GM10248 (cell line): Measurements from ENCODE around the gene DAAM1.

Experiments used
- CTCF ChIA-PET: fragments of 300-600 bp; sonication (Branson Sonifier 250); formaldehyde crosslinking; extraction: SDS; loops from one replicate; lab custom pipeline; 2021; ENCODE audit warnings: antibody characterized with exemption; lab: Yijun Ruan, JAX
- POLR2A ChIA-PET: fragments of 350-650 bp; sonication (Branson Sonifier 250); formaldehyde crosslinking; extraction: SDS; loops from one replicate; lab custom pipeline; 2020; ENCODE audit warnings: antibody characterized with exemption; lab: Yijun Ruan, JAX
- DNase-seq: peaks from one replicate; pipeline ENCODE4 v3.0.0; 2012; ENCODE audit errors: extremely low spot score
- TF ChIP-seq, protein P1 (sequence below): IDR thresholded peaks from 2 replicates; pipeline ENCODE4 v1.5.1; 2012; ENCODE audit warnings: mild to moderate bottlenecking, low read depth; ENCODE audit errors: extremely low read depth, missing control alignments, control extremely low read depth

DAAM1 gene

DNA sequence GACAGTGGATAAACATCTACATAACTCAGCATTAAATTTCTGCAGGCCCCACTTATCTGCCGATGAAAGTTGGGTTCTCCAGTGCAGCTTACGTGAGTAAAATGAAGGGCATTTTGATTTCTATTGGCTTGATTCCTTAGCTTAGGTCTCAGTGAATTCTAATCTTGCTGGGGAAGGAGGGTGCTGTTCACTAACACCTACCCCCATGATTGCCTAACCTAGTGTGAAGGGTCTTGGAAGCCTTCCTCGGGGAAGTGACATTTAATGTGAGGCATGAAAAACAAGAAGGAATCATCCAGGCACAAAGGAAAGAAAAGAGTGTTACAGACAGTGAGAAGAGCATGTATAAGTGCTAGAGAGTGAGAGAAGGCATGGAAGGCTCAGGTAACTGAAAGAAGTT is 81.0 kb downstream of the DAAM1 start:
- no peak for DNase-seq
- TF ChIP-seq, protein P1, sequence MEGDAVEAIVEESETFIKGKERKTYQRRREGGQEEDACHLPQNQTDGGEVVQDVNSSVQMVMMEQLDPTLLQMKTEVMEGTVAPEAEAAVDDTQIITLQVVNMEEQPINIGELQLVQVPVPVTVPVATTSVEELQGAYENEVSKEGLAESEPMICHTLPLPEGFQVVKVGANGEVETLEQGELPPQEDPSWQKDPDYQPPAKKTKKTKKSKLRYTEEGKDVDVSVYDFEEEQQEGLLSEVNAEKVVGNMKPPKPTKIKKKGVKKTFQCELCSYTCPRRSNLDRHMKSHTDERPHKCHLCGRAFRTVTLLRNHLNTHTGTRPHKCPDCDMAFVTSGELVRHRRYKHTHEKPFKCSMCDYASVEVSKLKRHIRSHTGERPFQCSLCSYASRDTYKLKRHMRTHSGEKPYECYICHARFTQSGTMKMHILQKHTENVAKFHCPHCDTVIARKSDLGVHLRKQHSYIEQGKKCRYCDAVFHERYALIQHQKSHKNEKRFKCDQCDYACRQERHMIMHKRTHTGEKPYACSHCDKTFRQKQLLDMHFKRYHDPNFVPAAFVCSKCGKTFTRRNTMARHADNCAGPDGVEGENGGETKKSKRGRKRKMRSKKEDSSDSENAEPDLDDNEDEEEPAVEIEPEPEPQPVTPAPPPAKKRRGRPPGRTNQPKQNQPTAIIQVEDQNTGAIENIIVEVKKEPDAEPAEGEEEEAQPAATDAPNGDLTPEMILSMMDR = no peak
- CTCF ChIA-PET = interaction anchor here (1.6 kb wide), 1 partner anchor 56 kb away, joined by 4 read pairs; no protein-coding TSS in a partner anchor
- POLR2A ChIA-PET = no interaction called here

DNA sequence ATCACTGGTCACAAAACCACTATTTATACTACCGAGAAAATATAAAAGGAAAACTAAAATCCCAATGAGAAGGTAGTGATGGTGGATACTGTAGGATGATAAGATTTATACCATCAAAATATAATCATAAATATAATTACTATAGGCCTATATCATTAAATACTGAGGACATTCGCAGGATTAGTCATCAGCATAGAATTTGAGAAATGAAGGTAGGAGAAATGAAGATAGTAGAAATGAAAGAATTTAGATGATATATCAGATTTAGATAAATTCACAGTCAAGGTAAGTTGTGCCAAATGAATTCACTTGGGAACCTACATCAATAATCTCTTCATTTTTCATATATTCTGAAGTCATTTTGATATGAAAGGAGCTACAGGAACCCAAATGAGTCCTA is 82.8 kb downstream of the DAAM1 start:
- ChIA-PET POLR2A (no interaction called here), CTCF (interaction anchor here (1.0 to 1.4 kb wide), 3 partner anchors 23 to 95 kb away, joined by 3 read pairs; no protein-coding TSS in a partner anchor)
- TF ChIP-seq, protein P1 = no peak
- DNase-seq = no peak

DNA sequence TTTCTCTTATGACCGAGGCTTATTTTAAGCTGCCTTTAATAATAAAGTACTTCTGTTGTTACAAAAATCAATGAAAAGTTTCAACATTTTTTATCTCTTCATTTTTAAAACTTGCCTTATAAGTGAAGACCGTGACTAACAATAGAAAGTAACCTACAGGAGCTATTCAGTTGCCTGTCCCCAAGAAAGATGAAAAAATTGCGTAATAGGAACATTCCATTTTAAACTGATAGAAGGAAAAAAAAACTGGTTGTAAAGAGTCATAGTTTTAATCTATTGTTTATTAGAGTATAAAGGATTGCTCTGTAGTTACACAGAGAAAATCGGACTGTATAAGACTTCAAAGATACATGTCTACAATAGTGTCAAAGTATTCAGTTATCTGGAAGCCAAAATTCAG is 83.3 kb downstream of the DAAM1 start:
- CTCF ChIA-PET = interaction anchor here (1.0 to 1.1 kb wide), 2 partner anchors 22 to 35 kb away, joined by 3 read pairs; no protein-coding TSS in a partner anchor
- POLR2A ChIA-PET = no interaction called here
- TF ChIP-seq, protein P1 = no peak
- DNase-seq = no peak

DNA sequence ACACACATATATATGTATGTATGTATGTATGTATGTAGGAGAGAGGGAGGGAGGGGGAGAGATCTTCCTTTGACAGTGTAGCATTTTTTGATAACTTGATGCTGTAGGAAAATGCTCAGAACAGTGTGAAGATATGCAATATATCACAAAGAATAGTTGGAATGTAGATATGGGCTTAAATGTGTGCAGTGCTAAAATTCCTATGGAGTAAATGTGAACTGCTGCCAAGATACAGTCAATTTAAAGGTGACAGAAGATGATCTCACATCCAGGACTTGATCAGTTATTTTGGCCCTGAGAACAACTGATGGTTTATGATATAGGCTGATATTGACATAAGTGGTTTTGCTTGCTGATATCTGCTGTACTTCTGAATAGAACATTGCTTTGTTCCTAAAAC is 84.2 kb downstream of the DAAM1 start:
- no peak for DNase-seq
- ChIA-PET POLR2A (no interaction called here), CTCF (interaction anchor here (0.9 to 1.3 kb wide), 2 partner anchors 30 to 34 kb away, joined by 3 read pairs; no protein-coding TSS in a partner anchor)
- TF ChIP-seq, protein P1 = no peak

DNA sequence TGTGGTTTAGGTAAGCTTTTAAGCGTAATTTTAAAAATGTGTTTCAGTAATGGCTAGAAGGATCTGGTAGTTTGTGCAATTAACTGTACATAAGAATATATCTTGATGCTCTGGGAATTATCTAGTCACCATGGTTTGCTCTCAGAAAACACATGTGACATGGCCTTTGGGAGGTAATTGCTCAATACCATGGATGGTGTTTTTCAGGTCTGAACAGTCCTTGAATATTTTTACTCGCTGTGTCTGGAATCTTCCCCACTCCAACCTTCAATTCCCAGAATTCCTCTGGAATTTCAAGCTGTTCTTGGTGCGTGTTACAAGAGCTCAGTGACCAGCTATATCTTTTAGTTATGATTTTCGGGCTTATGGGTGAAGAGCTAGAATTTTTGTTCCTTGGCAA is 85.3 kb downstream of the DAAM1 start:
- TF ChIP-seq, protein P1 = no peak
- ChIA-PET CTCF (interaction anchor here (1.3 to 1.5 kb wide), 2 partner anchors 31 to 62 kb away, joined by 3 read pairs; no protein-coding TSS in a partner anchor), POLR2A (no interaction called here)
- DNase-seq = no peak

DNA sequence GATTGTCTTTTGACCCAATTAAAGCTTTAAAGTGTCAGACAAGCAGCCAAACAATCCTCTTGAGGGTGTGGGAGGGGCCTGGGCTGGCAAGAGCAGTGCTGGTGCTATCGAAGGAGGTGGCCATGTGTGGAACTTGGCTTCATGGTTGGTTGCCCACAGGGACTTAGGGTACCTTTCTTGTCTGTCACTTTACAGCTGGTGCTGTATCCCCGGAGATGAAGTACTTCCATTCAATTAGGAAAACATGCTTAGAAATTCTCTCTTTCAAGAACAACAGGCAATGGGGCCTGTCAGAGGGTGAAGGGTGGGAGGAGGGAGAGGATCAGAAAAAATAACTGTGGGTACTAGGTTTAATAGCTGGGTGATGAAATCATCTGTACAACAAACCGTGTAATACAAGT is 86.5 kb downstream of the DAAM1 start:
- TF ChIP-seq, protein P1 = no peak
- ChIA-PET CTCF (interaction anchor here (1.1 to 2.1 kb wide), 4 partner anchors 12 to 61 kb away, joined by 3 to 7 read pairs (median 3); no protein-coding TSS in a partner anchor), POLR2A (no interaction called here)
- DNase-seq = peak; percentile 15
